Astrocyte (in vitro differentiated cells and primary cell): ENCODE measurements around the gene ABHD18. TPM values are rescaled to one million over a fixed set of nuclear protein-coding genes. Genes with fewer than 3 reads are reported as not detected.

Source experiments
- DNase-seq: peaks from one replicate; pipeline ENCODE4 v3.0.0-alpha.2; 2010; ENCODE audit warnings: low read depth
- FAIRE-seq: peaks from 2 replicates; lab custom pipeline; 2011; peaks lifted over from hg19 to GRCh38; lab: Jason Lieb, UNC
- H2AFZ ChIP-seq: 2 replicates; pipeline ENCODE4 v1.6.0; 2012; ENCODE audit warnings: low read depth, low read length, inconsistent platforms
- H3K27ac ChIP-seq: 2 replicates; pipeline ENCODE4 v1.5.1; 2011; ENCODE audit warnings: low read depth, low read length, inconsistent platforms
- H3K27me3 ChIP-seq: 2 replicates; pipeline ENCODE4 v1.6.0; 2011; ENCODE audit warnings: low read length, inconsistent platforms; ENCODE audit not compliant: insufficient read depth
- H3K36me3 ChIP-seq: 2 replicates; pipeline ENCODE4 v1.5.1; 2011; ENCODE audit warnings: low read length, inconsistent platforms; ENCODE audit not compliant: insufficient read depth
- H3K4me1 ChIP-seq: 2 replicates; pipeline ENCODE4 v1.5.1; 2011; ENCODE audit warnings: low read length, inconsistent platforms; ENCODE audit not compliant: insufficient read depth
- H3K4me2 ChIP-seq: 2 replicates; pipeline ENCODE4 v1.6.0; 2012; ENCODE audit warnings: low read length, inconsistent platforms
- H3K4me3 ChIP-seq: 2 replicates; pipeline ENCODE4 v1.5.1; 2011; ENCODE audit warnings: low read depth, mild to moderate bottlenecking, low read length, inconsistent platforms; ENCODE audit not compliant: insufficient read depth
- H3K79me2 ChIP-seq: 2 replicates; pipeline ENCODE4 v1.6.0; 2012; ENCODE audit warnings: mild to moderate bottlenecking, low read length, inconsistent platforms; ENCODE audit not compliant: insufficient read depth
- H3K9ac ChIP-seq: 2 replicates; pipeline ENCODE4 v1.6.0; 2012; ENCODE audit warnings: mild to moderate bottlenecking, low read length, inconsistent platforms
- H3K9me3 ChIP-seq: 2 replicates; pipeline ENCODE4 v1.5.1; 2012; ENCODE audit warnings: low read depth, mild to moderate bottlenecking, low read length, inconsistent platforms; ENCODE audit not compliant: insufficient read depth
- H4K20me1 ChIP-seq: 2 replicates; pipeline ENCODE4 v1.6.0; 2012; ENCODE audit warnings: low read length, inconsistent platforms; ENCODE audit not compliant: insufficient read depth
- H3K27ac Mint-ChIP-seq: one replicate; pipeline ENCODE4 v1.8.0; 2021; ENCODE audit warnings: mild to moderate bottlenecking, mixed read lengths; ENCODE audit not compliant: unreplicated experiment
- H3K27me3 Mint-ChIP-seq: one replicate; pipeline ENCODE4 v1.8.0; 2021; ENCODE audit warnings: low read depth, mixed read lengths; ENCODE audit not compliant: unreplicated experiment
- H3K36me3 Mint-ChIP-seq: one replicate; pipeline ENCODE4 v1.8.0; 2021; ENCODE audit warnings: low read depth, mixed read lengths; ENCODE audit not compliant: unreplicated experiment
- H3K4me1 Mint-ChIP-seq: one replicate; pipeline ENCODE4 v1.8.0; 2021; ENCODE audit warnings: low read depth, mixed read lengths; ENCODE audit not compliant: unreplicated experiment
- H3K4me3 Mint-ChIP-seq: one replicate; pipeline ENCODE4 v1.8.0; 2021; ENCODE audit warnings: mild to moderate bottlenecking, moderate library complexity, mixed read lengths; ENCODE audit not compliant: unreplicated experiment
- H3K9me3 Mint-ChIP-seq: one replicate; pipeline ENCODE4 v1.8.0; 2021; ENCODE audit warnings: mild to moderate bottlenecking, mixed read lengths; ENCODE audit not compliant: unreplicated experiment
- CTCF ChIP-seq: IDR thresholded peaks from 2 replicates; pipeline ENCODE4 v1.5.1; 2011; ENCODE audit warnings: low read depth, mild to moderate bottlenecking, inconsistent platforms, low read length, moderate library complexity; ENCODE audit not compliant: insufficient read depth
- EZH2 ChIP-seq: IDR thresholded peaks from 2 replicates; pipeline ENCODE4 v1.6.1; 2012; ENCODE audit warnings: mild to moderate bottlenecking, low read length, inconsistent platforms; ENCODE audit not compliant: insufficient read depth
- total RNA-seq: library from RNA; stranded (reverse); gene quantifications from 2 replicates; pipeline ENCODE4 v1.2.1, GENCODE V29; 2021

Gene ABHD18
- total RNA-seq, 1 donor from 2014 or later, result 9.5 TPM

DNA sequence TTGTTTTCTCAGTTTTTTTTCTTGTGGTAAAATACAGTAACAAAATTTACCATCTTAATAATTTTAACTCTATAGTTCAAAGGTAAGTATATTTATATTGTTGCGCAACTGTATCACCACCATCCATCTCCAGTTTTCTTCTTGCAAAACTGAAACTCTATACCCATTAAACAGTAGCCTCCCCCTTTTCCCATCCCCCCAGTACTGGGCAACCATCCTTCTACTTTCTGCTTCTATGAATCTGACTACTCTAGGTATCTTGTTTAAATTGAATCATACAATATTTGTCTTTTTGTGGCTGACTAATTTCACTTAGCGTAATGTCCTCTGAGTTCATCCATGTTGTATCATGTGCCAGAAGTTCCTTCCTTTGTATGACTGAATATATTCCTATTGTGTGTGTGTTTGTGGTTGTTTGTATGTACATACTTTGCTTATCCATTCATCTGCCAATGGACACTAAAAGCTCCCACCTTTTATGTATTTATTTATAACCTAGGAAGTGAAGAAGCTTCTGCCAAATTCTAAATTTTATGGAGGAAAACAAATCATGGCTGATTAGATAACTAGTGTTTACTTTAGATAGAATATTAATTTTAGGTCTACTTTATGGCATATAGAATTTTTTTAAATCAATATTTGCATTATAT, 10.0 kb downstream of the ABHD18 start:
- DNase-seq (peak; percentile 7), FAIRE-seq (no peak)
- H3K27ac ChIP-seq, result no peak overlapping the region
- Mint-ChIP-seq H3K4me3 (no peak overlapping the region), H3K36me3 (no peaks in the 10 kb centered on the region), H3K4me1 (no peaks in the 10 kb centered on the region), H3K9me3 (no peaks in the 10 kb centered on the region), H3K27me3 (no peaks in the 10 kb centered on the region), H3K27ac (no peak overlapping the region)
- H3K9ac ChIP-seq, result no peak overlapping the region
- no peaks in the 10 kb centered on the region for H3K9me3 ChIP-seq
- H3K27me3 ChIP-seq, result no peaks in the 10 kb centered on the region
- H3K4me3 ChIP-seq, result no peak overlapping the region
- TF ChIP-seq EZH2 (no peak), CTCF (no peak)
- H2AFZ ChIP-seq, result no peak overlapping the region
- H3K4me1 ChIP-seq, result no peaks in the 10 kb centered on the region
- peaks cover 5% of the 10 kb centered on the region for H3K79me2 ChIP-seq
- H3K36me3 ChIP-seq, result no peaks in the 10 kb centered on the region
- no peak overlapping the region for H3K4me2 ChIP-seq
- H4K20me1 ChIP-seq, result no peaks in the 10 kb centered on the region

DNA sequence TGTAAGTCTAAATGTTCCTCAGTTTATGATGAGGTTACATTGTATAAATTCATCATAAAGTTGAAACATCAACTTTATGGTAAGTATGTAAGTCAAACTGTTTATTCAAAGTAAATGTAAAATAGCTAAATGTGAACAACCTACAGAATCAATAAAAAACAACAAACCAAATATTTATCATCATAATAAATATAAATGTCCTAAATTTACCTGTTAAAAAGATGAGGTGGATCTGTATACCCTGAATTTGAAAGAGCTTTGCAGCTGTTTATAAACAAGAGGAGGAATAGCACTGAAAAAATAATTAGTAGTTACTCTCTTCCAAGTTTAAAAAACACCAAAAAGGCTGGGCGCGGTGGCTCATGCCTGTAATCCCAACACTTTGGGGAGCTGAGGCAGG, 13.7 kb downstream of the ABHD18 start:
- no peak overlapping the region for H3K27ac ChIP-seq
- Mint-ChIP-seq H3K27ac (no peak overlapping the region), H3K27me3 (no peaks in the 10 kb centered on the region), H3K4me1 (no peaks in the 10 kb centered on the region), H3K4me3 (no peak overlapping the region), H3K36me3 (no peaks in the 10 kb centered on the region), H3K9me3 (no peaks in the 10 kb centered on the region)
- H3K4me1 ChIP-seq, result no peaks in the 10 kb centered on the region
- H3K36me3 ChIP-seq, result no peaks in the 10 kb centered on the region
- no peaks in the 10 kb centered on the region for H3K9me3 ChIP-seq
- DNase-seq (no peak), FAIRE-seq (no peak)
- H3K4me2 ChIP-seq, result no peak overlapping the region
- no peaks in the 10 kb centered on the region for H4K20me1 ChIP-seq
- H3K9ac ChIP-seq, result no peak overlapping the region
- H3K79me2 ChIP-seq, result no peaks in the 10 kb centered on the region
- H2AFZ ChIP-seq, result no peak overlapping the region
- TF ChIP-seq EZH2, result no peak
- TF ChIP-seq CTCF, result no peak
- no peak overlapping the region for H3K4me3 ChIP-seq
- H3K27me3 ChIP-seq, result no peaks in the 10 kb centered on the region

GRCh38 chr4:127982445-127982844, 17.2 kb downstream of the ABHD18 start:
- no peak overlapping the region for H3K4me2 ChIP-seq
- H3K27ac ChIP-seq, result no peak overlapping the region
- H3K4me1 ChIP-seq, result no peaks in the 10 kb centered on the region
- TF ChIP-seq EZH2 (no peak), CTCF (no peak)
- H4K20me1 ChIP-seq, result no peaks in the 10 kb centered on the region
- no peak overlapping the region for H3K9ac ChIP-seq
- Mint-ChIP-seq H3K27ac (no peak overlapping the region), H3K27me3 (no peaks in the 10 kb centered on the region), H3K4me3 (no peak overlapping the region), H3K9me3 (no peaks in the 10 kb centered on the region), H3K36me3 (peaks cover 1% of the 10 kb centered on the region), H3K4me1 (no peaks in the 10 kb centered on the region)
- FAIRE-seq (no peak), DNase-seq (no peak)
- H3K9me3 ChIP-seq, result no peaks in the 10 kb centered on the region
- H3K79me2 ChIP-seq, result no peaks in the 10 kb centered on the region
- no peak overlapping the region for H2AFZ ChIP-seq
- no peaks in the 10 kb centered on the region for H3K27me3 ChIP-seq
- no peak overlapping the region for H3K4me3 ChIP-seq
- peaks cover 5% of the 10 kb centered on the region for H3K36me3 ChIP-seq
